22Rv1 (cell line): ENCODE measurements around the gene DIP2A.

Experiments
- H3K27ac ChIP-seq: fragments of 450-650 bp; 2 replicates; pipeline ENCODE4 v1.5.1; 2017
- ZFX ChIP-seq: fragments of 450-650 bp; IDR thresholded peaks from 2 replicates; pipeline ENCODE4 v1.6.1; 2017; ENCODE audit warnings: antibody characterized with exemption, borderline replicate concordance
- TF ChIP-seq, protein P1 (sequence below): fragments of 450-650 bp; IDR thresholded peaks from 2 replicates; pipeline ENCODE4 v1.5.1; 2017; ENCODE audit warnings: mild to moderate bottlenecking

The DIP2A gene

DNA sequence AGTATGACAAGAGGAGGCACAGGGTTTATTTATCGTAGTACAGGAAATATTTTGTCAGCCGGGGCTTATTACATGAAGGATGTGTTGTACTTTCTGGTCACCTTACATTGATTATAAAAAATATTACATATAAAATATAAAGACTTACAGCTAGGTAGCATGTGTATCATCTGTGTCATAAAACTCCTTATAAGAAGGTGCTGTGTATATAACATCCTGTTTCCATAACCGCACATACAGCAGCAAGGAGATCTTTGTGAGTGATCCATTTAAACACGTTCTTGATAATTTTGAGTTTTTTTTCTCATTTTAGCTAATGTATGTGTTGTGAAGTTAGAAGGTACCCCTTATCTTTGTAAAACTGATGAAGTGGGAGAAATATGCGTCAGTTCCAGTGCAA, 86.1 kb downstream of the DIP2A start:
- TF ChIP-seq ZFX = no peak
- TF ChIP-seq, protein P1, sequence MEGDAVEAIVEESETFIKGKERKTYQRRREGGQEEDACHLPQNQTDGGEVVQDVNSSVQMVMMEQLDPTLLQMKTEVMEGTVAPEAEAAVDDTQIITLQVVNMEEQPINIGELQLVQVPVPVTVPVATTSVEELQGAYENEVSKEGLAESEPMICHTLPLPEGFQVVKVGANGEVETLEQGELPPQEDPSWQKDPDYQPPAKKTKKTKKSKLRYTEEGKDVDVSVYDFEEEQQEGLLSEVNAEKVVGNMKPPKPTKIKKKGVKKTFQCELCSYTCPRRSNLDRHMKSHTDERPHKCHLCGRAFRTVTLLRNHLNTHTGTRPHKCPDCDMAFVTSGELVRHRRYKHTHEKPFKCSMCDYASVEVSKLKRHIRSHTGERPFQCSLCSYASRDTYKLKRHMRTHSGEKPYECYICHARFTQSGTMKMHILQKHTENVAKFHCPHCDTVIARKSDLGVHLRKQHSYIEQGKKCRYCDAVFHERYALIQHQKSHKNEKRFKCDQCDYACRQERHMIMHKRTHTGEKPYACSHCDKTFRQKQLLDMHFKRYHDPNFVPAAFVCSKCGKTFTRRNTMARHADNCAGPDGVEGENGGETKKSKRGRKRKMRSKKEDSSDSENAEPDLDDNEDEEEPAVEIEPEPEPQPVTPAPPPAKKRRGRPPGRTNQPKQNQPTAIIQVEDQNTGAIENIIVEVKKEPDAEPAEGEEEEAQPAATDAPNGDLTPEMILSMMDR = no peak
- H3K27ac ChIP-seq = no peak overlapping the region

DNA sequence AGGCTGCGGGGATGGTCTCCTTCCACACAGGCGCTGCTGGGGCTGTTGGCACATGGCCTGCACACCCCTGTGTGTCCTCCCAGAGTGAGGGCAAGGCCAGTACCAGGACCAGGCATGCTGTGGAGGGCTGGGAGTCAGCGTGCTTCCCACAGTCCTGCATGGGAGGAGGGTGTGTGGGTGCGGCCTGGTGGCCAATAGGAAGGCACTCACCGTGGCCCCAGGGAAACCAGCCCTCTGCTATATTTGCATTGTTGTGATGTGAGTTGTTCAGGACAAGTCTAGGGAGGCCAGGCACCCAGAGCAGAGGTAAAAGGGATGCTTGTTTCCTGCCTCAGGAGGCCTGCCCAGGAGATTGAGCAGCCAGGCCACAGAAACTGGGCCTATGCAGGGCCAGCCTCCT, 86.7 kb downstream of the DIP2A start:
- no peak for TF ChIP-seq ZFX
- TF ChIP-seq, protein P1 = no peak
- H3K27ac ChIP-seq = no peak overlapping the region

DNA sequence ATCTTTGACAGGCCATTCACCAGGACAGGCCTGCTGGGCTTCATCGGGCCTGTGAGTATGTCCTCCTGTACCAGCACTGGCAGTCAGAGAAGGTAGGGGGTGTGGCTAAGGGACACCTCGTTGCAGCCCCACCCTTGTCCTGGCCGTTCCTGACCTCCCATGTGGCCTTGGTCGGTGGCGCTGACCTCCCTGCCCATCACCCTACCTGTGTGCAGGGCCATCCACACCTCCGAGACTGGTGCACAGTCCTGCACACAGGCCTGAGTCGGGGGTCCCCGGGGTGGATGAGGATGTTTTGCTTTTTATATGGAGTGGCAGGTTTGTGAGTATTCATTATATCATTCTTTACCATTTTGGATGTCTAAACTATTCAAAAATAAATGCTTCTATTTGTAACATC, 87.2 kb downstream of the DIP2A start:
- TF ChIP-seq, protein P1 = no peak
- no peak for TF ChIP-seq ZFX
- H3K27ac ChIP-seq = no peak overlapping the region

DNA sequence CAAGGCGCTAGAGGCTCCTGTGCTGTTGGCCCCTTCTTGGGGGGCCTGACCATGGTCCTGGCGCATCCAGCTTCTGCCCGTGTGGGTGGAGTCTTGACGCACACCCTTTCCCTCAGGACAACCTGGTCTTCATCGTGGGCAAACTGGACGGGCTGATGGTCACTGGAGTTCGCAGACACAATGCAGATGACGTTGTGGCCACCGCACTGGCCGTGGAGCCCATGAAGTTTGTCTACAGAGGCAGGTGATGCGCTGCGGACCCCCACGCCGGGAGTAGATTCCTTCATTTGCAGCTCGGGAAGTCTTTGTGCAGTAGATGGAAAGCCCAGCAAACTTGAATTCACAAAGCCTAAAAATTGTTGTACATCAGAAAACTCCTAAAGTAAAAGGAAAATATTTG, 88.1 kb downstream of the DIP2A start:
- no peak overlapping the region for H3K27ac ChIP-seq
- no peak for TF ChIP-seq ZFX
- TF ChIP-seq, protein P1 = no peak

DNA sequence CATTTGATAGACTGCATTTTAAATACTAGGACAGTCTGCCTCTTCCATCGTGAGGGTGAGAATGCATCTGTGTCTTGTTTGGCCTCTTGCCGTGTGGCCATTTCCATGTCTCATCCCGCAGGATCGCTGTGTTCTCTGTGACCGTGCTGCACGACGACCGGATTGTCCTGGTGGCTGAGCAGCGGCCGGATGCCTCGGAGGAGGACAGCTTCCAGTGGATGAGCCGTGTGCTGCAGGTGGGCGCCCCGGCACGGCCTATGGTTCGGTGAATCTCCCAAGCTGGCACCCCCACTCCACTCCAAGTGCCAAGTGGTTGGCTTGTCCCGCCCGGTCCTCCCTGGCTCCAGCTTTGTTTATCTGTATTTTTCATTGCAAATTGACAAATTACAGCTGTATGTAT, 91.0 kb downstream of the DIP2A start:
- H3K27ac ChIP-seq = no peak overlapping the region
- TF ChIP-seq ZFX = no peak
- TF ChIP-seq, protein P1 = no peak

DNA sequence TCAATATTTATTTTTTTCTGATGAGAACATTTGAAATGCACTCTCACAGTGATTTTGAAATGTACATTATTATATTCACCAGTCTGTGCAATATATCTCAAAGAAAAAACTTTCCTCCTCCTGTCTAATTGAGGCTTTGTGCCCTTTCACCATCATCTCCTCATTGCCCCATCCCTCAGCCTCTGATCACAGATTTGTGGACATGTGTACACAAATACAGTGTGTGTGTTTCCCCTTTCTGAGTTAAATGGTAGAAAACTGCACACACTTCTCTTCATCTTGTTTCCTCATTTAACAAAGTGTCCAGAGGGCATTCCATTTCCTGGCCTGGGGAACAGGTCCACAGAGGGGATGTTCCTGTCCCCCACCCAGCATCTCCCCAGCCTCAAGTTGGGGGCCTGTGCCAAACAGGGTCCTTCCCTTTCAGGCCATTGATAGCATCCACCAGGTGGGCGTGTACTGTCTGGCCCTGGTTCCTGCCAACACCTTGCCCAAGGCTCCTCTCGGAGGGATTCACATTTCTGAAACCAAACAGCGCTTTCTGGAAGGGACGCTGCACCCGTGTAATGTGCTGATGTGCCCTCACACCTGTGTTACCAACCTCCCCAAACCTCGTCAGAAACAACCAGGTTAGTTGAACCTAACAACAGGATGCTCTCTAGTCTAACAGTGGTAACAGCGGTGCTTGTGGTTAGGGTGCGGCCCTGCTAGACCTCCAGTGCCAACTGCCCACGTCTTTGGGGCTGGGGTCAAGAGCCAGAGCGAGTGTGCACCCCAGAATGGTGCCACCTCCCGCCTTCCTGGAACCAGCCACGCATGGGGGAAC, 91.6 kb downstream of the DIP2A start:
- no peak overlapping the region for H3K27ac ChIP-seq
- no peak for TF ChIP-seq ZFX
- TF ChIP-seq, protein P1 = no peak

DNA sequence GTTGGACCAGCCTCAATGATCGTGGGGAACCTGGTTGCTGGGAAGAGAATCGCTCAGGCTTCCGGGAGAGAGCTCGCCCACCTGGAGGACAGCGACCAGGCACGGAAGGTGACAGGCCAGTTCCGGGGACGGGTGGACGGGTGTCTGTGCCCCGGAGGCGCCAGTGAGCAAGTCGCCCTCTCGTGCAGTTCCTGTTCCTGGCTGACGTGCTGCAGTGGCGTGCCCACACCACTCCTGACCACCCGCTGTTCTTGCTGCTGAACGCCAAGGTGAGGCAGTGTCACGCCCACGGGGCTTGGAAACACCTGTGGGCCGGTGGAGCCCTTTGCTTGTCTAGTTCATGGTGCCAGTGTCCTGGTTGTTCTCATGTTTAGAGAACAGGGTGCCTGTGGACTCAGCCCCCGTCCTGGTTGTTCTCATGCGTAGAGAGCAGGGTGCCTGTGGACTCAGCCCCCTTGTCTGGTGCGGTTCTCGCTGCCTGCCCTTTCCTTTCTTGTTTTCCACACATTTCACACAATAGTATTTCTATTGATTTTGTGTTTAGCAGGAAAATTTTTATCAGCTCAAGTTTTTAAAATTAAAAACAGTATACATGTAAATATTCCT, 93.0 kb downstream of the DIP2A start:
- TF ChIP-seq, protein P1 = no peak
- TF ChIP-seq ZFX = no peak
- H3K27ac ChIP-seq = no peak overlapping the region
